CD14-positive monocyte (primary cell): Measurements from ENCODE around the gene UROS. TPM values are rescaled to one million over a fixed set of nuclear protein-coding genes. Genes with fewer than 3 reads are reported as not detected.
A peak's percentile ranks its signal among the peaks of the same experiment; 100 is the strongest.

Experiments used
- DNase-seq, 3 donors: peaks; one replicate each; pipeline ENCODE4 v3.0.0-alpha.2; 2011 to 2022
- H2AFZ ChIP-seq: 2 replicates; pipeline ENCODE4 v1.6.0; 2012; ENCODE audit warnings: mild to moderate bottlenecking, low read depth, low read length, inconsistent platforms; ENCODE audit not compliant: insufficient read depth, poor library complexity, severe bottlenecking
- H3K27ac ChIP-seq, 2 donors: 1 replicate in 1 of 2; 2 replicates in 1 of 2; pipeline ENCODE4 v1.5.1; 2012 to 2013; ENCODE audit warnings: low read length in 2 of 2, control low read depth in 1 of 2, inconsistent platforms in 1 of 2, low read depth in 1 of 2, mild to moderate bottlenecking in 1 of 2
- H3K27me3 ChIP-seq, 2 donors: one replicate each; pipeline versions ENCODE4 v1.6.0 to v1.6.1; 2011 to 2013; ENCODE audit warnings: low read length in 2 of 2; ENCODE audit not compliant: control insufficient read depth in 2 of 2, insufficient read depth in 2 of 2
- H3K36me3 ChIP-seq, 2 donors: replicated peaks in 1 of 2; 1 replicate in 1 of 2; 2 replicates in 1 of 2; pipeline versions ENCODE4 v1.5.1 to v1.6.1; 2012 to 2013; ENCODE audit warnings: low read length in 2 of 2, control low read depth in 1 of 2, inconsistent platforms in 1 of 2, mild to moderate bottlenecking in 1 of 2; ENCODE audit not compliant: insufficient read depth in 2 of 2, control insufficient read depth in 1 of 2
- H3K4me1 ChIP-seq, 2 donors: 1 replicate in 1 of 2; 2 replicates in 1 of 2; pipeline versions ENCODE4 v1.5.1 to v1.6.1; 2012 to 2013; ENCODE audit warnings: low read length in 2 of 2, control low read depth in 1 of 2, inconsistent platforms in 1 of 2, mild to moderate bottlenecking in 1 of 2, moderate library complexity in 1 of 2; ENCODE audit not compliant: insufficient read depth in 2 of 2, control insufficient read depth in 1 of 2
- H3K4me2 ChIP-seq: replicated peaks from 2 replicates; pipeline ENCODE3; 2012; ENCODE audit warnings: low read length, moderate library complexity, mild to moderate bottlenecking; ENCODE audit not compliant: poor library complexity, severe bottlenecking; ENCODE audit errors: extremely low read depth
- H3K4me3 ChIP-seq, 3 experiments: fragments of 200-600 bp in 1 of 3; sonication (generic) in 1 of 3; replicated peaks in 1 of 3; 1 replicate in 2 of 3; 2 replicates in 1 of 3; pipeline ENCODE4 v1.5.1; 2011 to 2013; ENCODE audit warnings: low read length in 3 of 3, mild to moderate bottlenecking in 3 of 3, control low read depth in 2 of 3, low read depth in 2 of 3, inconsistent platforms in 1 of 3, moderate library complexity in 1 of 3
- H3K79me2 ChIP-seq: 2 replicates; pipeline ENCODE4 v1.6.0; 2012; ENCODE audit warnings: mild to moderate bottlenecking, control low read depth, inconsistent platforms, low read length, moderate library complexity; ENCODE audit not compliant: insufficient read depth
- H3K9ac ChIP-seq: 2 replicates; pipeline ENCODE4 v1.6.0; 2017; ENCODE audit warnings: low read length, mild to moderate bottlenecking; ENCODE audit not compliant: insufficient read depth, poor library complexity, severe bottlenecking
- H3K9me3 ChIP-seq, 2 donors: replicated peaks in 1 of 2; 1 replicate in 1 of 2; 2 replicates in 1 of 2; pipeline versions ENCODE4 v1.5.1 to v1.6.1; 2012 to 2013; ENCODE audit warnings: low read length in 2 of 2, control low read depth in 1 of 2; ENCODE audit not compliant: control insufficient read depth in 1 of 2, insufficient read depth in 1 of 2
- H4K20me1 ChIP-seq: 2 replicates; pipeline ENCODE4 v1.6.0; 2012; ENCODE audit warnings: mild to moderate bottlenecking, low read length, control low read depth, moderate library complexity; ENCODE audit not compliant: insufficient read depth
- H3K27ac Mint-ChIP-seq, 7 donors: one replicate each; pipeline ENCODE4 v1.8.0; 2020; ENCODE audit warnings: mild to moderate bottlenecking in 7 of 7, mixed read lengths in 7 of 7, moderate library complexity in 6 of 7, inconsistent platforms in 2 of 7
- H3K27me3 Mint-ChIP-seq, 3 donors: one replicate each; pipeline ENCODE4 v1.8.0; 2021 to 2022; ENCODE audit warnings: low read depth in 3 of 3, mild to moderate bottlenecking in 3 of 3, mixed read lengths in 3 of 3, moderate library complexity in 3 of 3, inconsistent platforms in 1 of 3
- H3K36me3 Mint-ChIP-seq, 2 donors: one replicate each; pipeline ENCODE4 v1.8.0; 2020; ENCODE audit warnings: mixed read lengths in 2 of 2, inconsistent platforms in 1 of 2, mild to moderate bottlenecking in 1 of 2
- H3K4me1 Mint-ChIP-seq: one replicate; pipeline ENCODE4 v1.8.0; 2020; ENCODE audit warnings: mild to moderate bottlenecking, mixed read lengths
- H3K4me3 Mint-ChIP-seq, 2 donors: one replicate each; pipeline ENCODE4 v1.8.0; 2020; ENCODE audit warnings: mild to moderate bottlenecking in 2 of 2, mixed read lengths in 2 of 2, moderate library complexity in 1 of 2
- H3K9me3 Mint-ChIP-seq, 7 donors: one replicate each; pipeline ENCODE4 v1.8.0; 2020 to 2022; ENCODE audit warnings: mixed read lengths in 7 of 7, mild to moderate bottlenecking in 6 of 7, moderate library complexity in 6 of 7, inconsistent platforms in 2 of 7
- CTCF ChIP-seq: fragments of 200-600 bp; IDR thresholded peaks from one replicate; pipeline ENCODE4 v1.8.0; 2022; ENCODE audit warnings: antibody characterized with exemption, mild to moderate bottlenecking
- WGBS: methylation state at CpG from one replicate; pipeline ENCODE4 v1.1.5; 2013; ENCODE audit warnings: missing lambda C conversion rate; ENCODE audit not compliant: insufficient coverage; 5-methylcytosine and 5-hydroxymethylcytosine counted together
- intact Hi-C, 2 donors: fragments of 100-400 bp; cut with micrococcal nuclease; formaldehyde crosslinking; loops; one replicate each; pipeline versions ENCODE4 v1.15.0 to v1.15.1; 2023
- polyA plus RNA-seq, 3 donors: library from polyadenylated mRNA; depleted of rRNA in 1 of 3; unstranded in 2 of 3; stranded (reverse) in 1 of 3; fragments of 300-500 nt in 2 of 3; fragments of >200 nt in 1 of 3; fragmentation: Illumina TruSeq in 2 of 3; gene quantifications; 1 replicate in 2 of 3; 2 replicates in 1 of 3; pipeline ENCODE4 v1.2.3, GENCODE V29; 2012 to 2021

The UROS gene
- polyA plus RNA-seq, 3 donors: 18.1 to 42.3 (median 39.8) TPM

GRCh38 chr10:125816548-125816947 is 6.5 kb downstream of the UROS start:
- intact Hi-C loops: loop anchor here in 1 of 2 donors (5.0 kb wide), 1 partner anchor 84 kb away; no protein-coding TSS in a partner anchor
- no peak overlapping the region for H3K9ac ChIP-seq
- Mint-ChIP-seq H3K27me3 (peaks cover 0 to 1% (median 0%) of the 10 kb centered on the region in 3 donors), H3K4me3 (no peak overlapping the region), H3K27ac (no peak overlapping the region), H3K36me3 (peaks cover 34% of the 10 kb centered on the region in 2 donors), H3K9me3 (no peaks in the 10 kb centered on the region), H3K4me1 (peaks cover 5% of the 10 kb centered on the region)
- no peaks in the 10 kb centered on the region for H3K9me3 ChIP-seq
- no peak overlapping the region for H3K4me3 ChIP-seq
- H2AFZ ChIP-seq: no peak overlapping the region
- H3K4me2 ChIP-seq: no peak overlapping the region
- no CpG with 5 or more reads among the region's 4 CpGs for WGBS
- no peak for TF ChIP-seq CTCF
- H3K27ac ChIP-seq: no peak overlapping the region
- no peaks in the 10 kb centered on the region for H3K79me2 ChIP-seq
- H4K20me1 ChIP-seq: no peaks in the 10 kb centered on the region
- peaks cover 26 to 33% of the 10 kb centered on the region in 2 donors for H3K36me3 ChIP-seq
- no peaks in the 10 kb centered on the region for H3K27me3 ChIP-seq
- no peak for DNase-seq
- H3K4me1 ChIP-seq: no peaks in the 10 kb centered on the region

GRCh38 chr10:125815764-125816163 is 7.3 kb downstream of the UROS start:
- Mint-ChIP-seq H3K9me3 (no peaks in the 10 kb centered on the region), H3K27me3 (peaks cover 0 to 1% (median 0%) of the 10 kb centered on the region in 3 donors), H3K27ac (peak overlapping the region in 1 of 7 donors; percentile 21), H3K4me1 (peaks cover 1% of the 10 kb centered on the region), H3K4me3 (no peak overlapping the region), H3K36me3 (peaks cover 38 to 42% of the 10 kb centered on the region in 2 donors)
- intact Hi-C loops: loop anchor here in 1 of 2 donors (5.0 kb wide), 1 partner anchor 83 kb away; no protein-coding TSS in a partner anchor
- DNase-seq: no peak
- TF ChIP-seq CTCF: no peak
- no peak overlapping the region for H2AFZ ChIP-seq
- no peaks in the 10 kb centered on the region for H3K79me2 ChIP-seq
- H3K4me3 ChIP-seq: no peak overlapping the region
- WGBS: no CpG with 5 or more reads among the region's 1 CpG
- H3K36me3 ChIP-seq: peaks cover 32 to 41% of the 10 kb centered on the region in 2 donors
- no peaks in the 10 kb centered on the region for H4K20me1 ChIP-seq
- H3K27me3 ChIP-seq: no peaks in the 10 kb centered on the region
- H3K27ac ChIP-seq: no peak overlapping the region
- H3K4me2 ChIP-seq: no peak overlapping the region
- H3K9ac ChIP-seq: no peak overlapping the region
- no peaks in the 10 kb centered on the region for H3K4me1 ChIP-seq
- no peaks in the 10 kb centered on the region for H3K9me3 ChIP-seq
